ENCODE results near the gene CCDC80.
"Not testable (repeated sequence)": the region's sequence is repeated elsewhere in the genome, so short reads cannot be mapped to it uniquely, and the experiment has no call there.

CCDC80 gene

GRCh38 chr3:112675943-112676535 is 35.1 kb upstream of the CCDC80 start:
- in situ Hi-C loops (cut with MboI; ENCODE audit: low pct_unique_long_range_greater_than_20kb, low sequenced_read_pairs, unreplicated experiment) = no loop called here
- no peak for DNase-seq (ENCODE audit: low spot score)
- TF ChIP-seq CTCF (IDR thresholded peaks at IDR 0.05; ENCODE audit: extremely low read depth, insufficient read depth, missing control alignments) = no peak

- no peak for TF ChIP-seq CTCF (IDR thresholded peaks at IDR 0.05; ENCODE audit: extremely low read depth, insufficient read depth, missing control alignments)
- in situ Hi-C loops (cut with MboI; ENCODE audit: low pct_unique_long_range_greater_than_20kb, low sequenced_read_pairs, unreplicated experiment) = no loop called here
- DNase-seq (ENCODE audit: low spot score) = no peak
These were observed 34.4 kb upstream of the CCDC80 start for GRCh38 chr3:112675349-112675748.

GRCh38 chr3:112672716-112673541 is 32.0 kb upstream of the CCDC80 start:
- in situ Hi-C loops (cut with MboI; ENCODE audit: low pct_unique_long_range_greater_than_20kb, low sequenced_read_pairs, unreplicated experiment) = no loop called here
- no peak for DNase-seq (ENCODE audit: low spot score)

GRCh38 chr3:112671930-112672715 is 31.2 kb upstream of the CCDC80 start:
- no peak for TF ChIP-seq CTCF (IDR thresholded peaks at IDR 0.05; ENCODE audit: extremely low read depth, insufficient read depth, missing control alignments)
- in situ Hi-C loops (cut with MboI; ENCODE audit: low pct_unique_long_range_greater_than_20kb, low sequenced_read_pairs, unreplicated experiment) = no loop called here
- DNase-seq (ENCODE audit: low spot score) = no peak

More at GRCh38 chr3:112672716-112673541, 32.0 kb upstream of the CCDC80 start:
- no peak for TF ChIP-seq CTCF (IDR thresholded peaks at IDR 0.05; ENCODE audit: extremely low read depth, insufficient read depth, missing control alignments)

GRCh38 chr3:112670824-112671223 is 29.9 kb upstream of the CCDC80 start:
- no peak for TF ChIP-seq CTCF (IDR thresholded peaks at IDR 0.05; ENCODE audit: extremely low read depth, insufficient read depth, missing control alignments)
- in situ Hi-C loops (cut with MboI; ENCODE audit: low pct_unique_long_range_greater_than_20kb, low sequenced_read_pairs, unreplicated experiment) = no loop called here
- no peak for DNase-seq (ENCODE audit: low spot score)

- in situ Hi-C loops (cut with MboI; ENCODE audit: low pct_unique_long_range_greater_than_20kb, low sequenced_read_pairs, unreplicated experiment) = no loop called here
- no peak for DNase-seq (ENCODE audit: low spot score)
- no peak for TF ChIP-seq CTCF (IDR thresholded peaks at IDR 0.05; ENCODE audit: extremely low read depth, insufficient read depth, missing control alignments)
These were observed 26.7 kb upstream of the CCDC80 start for GRCh38 chr3:112667599-112667998.

- in situ Hi-C loops (cut with MboI; ENCODE audit: low pct_unique_long_range_greater_than_20kb, low sequenced_read_pairs, unreplicated experiment); DNase-seq (ENCODE audit: low spot score): not testable (repeated sequence)
These were observed 24.1 kb upstream of the CCDC80 start for GRCh38 chr3:112665009-112665408.
